Endothelial cell of umbilical vein (primary cell): ENCODE data around the gene CEMP1. TPM values are rescaled to one million over a fixed set of nuclear protein-coding genes. Genes with fewer than 3 reads are reported as not detected.

ENCODE experiments used
- BruUV-seq: library from RNA; stranded (reverse); fragments of 400-500 nt; replicated peaks from 2 replicates; lab custom pipeline; 2021; lab: Mats Ljungman, UMichigan
- CTCF ChIA-PET: fragments of 300-600, 350-600 bp; sonication (Branson Sonifier 250); formaldehyde crosslinking; loops from one replicate; lab custom pipeline; 2021; ENCODE audit warnings: antibody characterized with exemption, inconsistent platforms; lab: Charles Lee
- POLR2A ChIA-PET: fragments of 300-600, 350-600 bp; sonication (Branson Sonifier 250); formaldehyde crosslinking; loops from one replicate; lab custom pipeline; 2021; ENCODE audit warnings: antibody characterized with exemption, inconsistent platforms; lab: Charles Lee
- DNase-seq: peaks from one replicate; pipeline ENCODE4 v3.0.0-alpha.2; 2011; ENCODE audit warnings: low read depth, low spot score
- FAIRE-seq: peaks from 2 replicates; lab custom pipeline; 2011; peaks lifted over from hg19 to GRCh38; lab: Jason Lieb, UNC
- H2AFZ ChIP-seq: 2 replicates; pipeline ENCODE4 v1.6.0; 2012; ENCODE audit warnings: low read depth, low read length, control low read depth, inconsistent platforms
- H3K27ac ChIP-seq: 2 replicates; pipeline ENCODE4 v1.5.1; 2011; ENCODE audit warnings: low read depth, mild to moderate bottlenecking, control low read depth, low read length, moderate library complexity; ENCODE audit not compliant: insufficient read depth
- H3K27me3 ChIP-seq, 2 experiments: 2 replicates each; pipeline versions ENCODE4 v1.6.0 to v1.6.1; 2011; ENCODE audit warnings: low read length in 2 of 2, mixed read lengths in 1 of 2; ENCODE audit not compliant: control insufficient read depth in 2 of 2, insufficient read depth in 2 of 2
- H3K36me3 ChIP-seq, 2 experiments: 2 replicates in 1 of 2; 3 replicates in 1 of 2; pipeline ENCODE4 v1.5.1; 2011; ENCODE audit warnings: low read length in 2 of 2, mild to moderate bottlenecking in 1 of 2, moderate library complexity in 1 of 2; ENCODE audit not compliant: control insufficient read depth in 2 of 2, insufficient read depth in 2 of 2; ENCODE audit errors: extremely low read depth in 1 of 2
- H3K4me1 ChIP-seq: 3 replicates; pipeline ENCODE4 v1.5.1; 2011; ENCODE audit warnings: mild to moderate bottlenecking, low read length; ENCODE audit not compliant: control insufficient read depth, insufficient read depth; ENCODE audit errors: extremely low read depth
- H3K4me2 ChIP-seq: 2 replicates; pipeline ENCODE4 v1.6.1; 2011; ENCODE audit warnings: low read length, control low read depth, mixed read lengths; ENCODE audit not compliant: insufficient read depth
- H3K4me3 ChIP-seq, 3 experiments: fragments of 200-600 bp in 1 of 3; sonication (generic), shearing (Covaris generic) in 1 of 3; replicated peaks in 1 of 3; 2 replicates each; pipeline ENCODE4 v1.5.1; 2011 to 2016; ENCODE audit warnings: control low read depth in 3 of 3, low read length in 3 of 3, mild to moderate bottlenecking in 2 of 3, inconsistent platforms in 1 of 3, low read depth in 1 of 3, moderate library complexity in 1 of 3; ENCODE audit not compliant: insufficient read depth in 1 of 3
- H3K79me2 ChIP-seq: 2 replicates; pipeline ENCODE4 v1.6.0; 2012; ENCODE audit warnings: low read length, inconsistent platforms; ENCODE audit not compliant: control insufficient read depth, insufficient read depth
- H3K9ac ChIP-seq: replicated peaks from 2 replicates; pipeline ENCODE3; 2011; ENCODE audit warnings: low read length, control low read depth; ENCODE audit not compliant: insufficient read depth; ENCODE audit errors: extremely low read depth
- H3K9me1 ChIP-seq: replicated peaks from 3 replicates; pipeline ENCODE4 v1.6.0; 2011; ENCODE audit warnings: mild to moderate bottlenecking, low read length; ENCODE audit not compliant: control insufficient read depth, insufficient read depth; ENCODE audit errors: extremely low read depth
- H3K9me3 ChIP-seq: replicated peaks from 2 replicates; pipeline ENCODE4 v1.5.1; 2012; ENCODE audit warnings: low read length, inconsistent platforms; ENCODE audit not compliant: control insufficient read depth, insufficient read depth
- H4K20me1 ChIP-seq: replicated peaks from 2 replicates; pipeline ENCODE3; 2011; ENCODE audit warnings: mild to moderate bottlenecking, low read length; ENCODE audit not compliant: control insufficient read depth, insufficient read depth; ENCODE audit errors: extremely low read depth
- EZH2 ChIP-seq: IDR thresholded peaks from 2 replicates; pipeline ENCODE4 v1.6.1; 2012; ENCODE audit warnings: borderline replicate concordance, low read depth, mild to moderate bottlenecking, moderate library complexity, low read length, inconsistent platforms; ENCODE audit not compliant: severe bottlenecking
- FOS ChIP-seq: IDR thresholded peaks from 2 replicates; pipeline ENCODE4 v1.6.1; 2011; ENCODE audit warnings: mild to moderate bottlenecking, low read length, moderate library complexity, borderline replicate concordance; ENCODE audit not compliant: insufficient read depth
- GATA2 ChIP-seq: IDR thresholded peaks from 2 replicates; pipeline ENCODE4 v1.7.0; 2011; ENCODE audit warnings: low read depth, mild to moderate bottlenecking, moderate library complexity, mixed read lengths, low read length; ENCODE audit not compliant: insufficient read length, insufficient read depth
- JUN ChIP-seq: IDR thresholded peaks from 2 replicates; pipeline ENCODE4 v1.6.1; 2011; ENCODE audit warnings: borderline replicate concordance, low read depth; ENCODE audit not compliant: insufficient read length, insufficient read depth
- MYC ChIP-seq: IDR thresholded peaks from one replicate; pipeline ENCODE4 v1.6.1; 2011; ENCODE audit warnings: mild to moderate bottlenecking, low read depth, low read length
- POLR2A ChIP-seq: IDR thresholded peaks from 2 replicates; pipeline ENCODE4 v1.6.1; 2012; ENCODE audit warnings: low read depth, mild to moderate bottlenecking, control low read depth, low read length
- POLR2AphosphoS5 ChIP-seq: IDR thresholded peaks from 2 replicates; pipeline ENCODE4 v1.6.1; 2012; ENCODE audit warnings: low read depth, mild to moderate bottlenecking, control low read depth, low read length, moderate library complexity; ENCODE audit not compliant: insufficient read depth
- dilution Hi-C: fragments of 300-500 bp; cut with MboI; formaldehyde crosslinking; loops from one replicate; pipeline ENCODE4 v1.15.0; 2019; ENCODE audit warnings: low sequenced_read_pairs; ENCODE audit not compliant: extremely low pct_ligation_motif_present
- intact Hi-C: fragments of 100-400 bp; cut with micrococcal nuclease; formaldehyde crosslinking; loops from one replicate; pipeline ENCODE4 v1.10.0; 2022
- polyA plus RNA-seq, 4 experiments: library from polyadenylated mRNA; depleted of rRNA in 3 of 4; stranded (reverse) in 3 of 4; unstranded in 1 of 4; fragments of >200 nt; gene quantifications; 2 replicates each; pipeline versions ENCODE4 v1.2.1 to v1.2.3, GENCODE V29; 2011 to 2012; ENCODE audit warnings: missing spikeins in 1 of 4
- total RNA-seq: library from RNA; stranded (reverse); gene quantifications from 2 replicates; pipeline ENCODE4 v1.2.3, GENCODE V29; 2021
- TF ChIP-seq, protein P1 (sequence below): IDR thresholded peaks from 2 replicates; pipeline ENCODE4 v1.6.1; 2011; ENCODE audit not compliant: insufficient read depth, insufficient read length
- TF ChIP-seq, protein P2 (sequence below), 2 donors: IDR thresholded peaks; 1 replicate in 1 of 2; 2 replicates in 1 of 2; pipeline ENCODE4 v1.5.1; 2011; ENCODE audit warnings: low read length in 2 of 2, mild to moderate bottlenecking in 2 of 2, moderate library complexity in 2 of 2, control low read depth in 1 of 2, inconsistent platforms in 1 of 2, low read depth in 1 of 2; ENCODE audit not compliant: insufficient read depth in 1 of 2; ENCODE audit errors: extremely low read depth in 1 of 2

CEMP1 gene
- total and polyA plus RNA-seq, 2 donors (not counting 3 experiments of a cell fraction or from before 2014, with no cell fraction given): not detected

DNA sequence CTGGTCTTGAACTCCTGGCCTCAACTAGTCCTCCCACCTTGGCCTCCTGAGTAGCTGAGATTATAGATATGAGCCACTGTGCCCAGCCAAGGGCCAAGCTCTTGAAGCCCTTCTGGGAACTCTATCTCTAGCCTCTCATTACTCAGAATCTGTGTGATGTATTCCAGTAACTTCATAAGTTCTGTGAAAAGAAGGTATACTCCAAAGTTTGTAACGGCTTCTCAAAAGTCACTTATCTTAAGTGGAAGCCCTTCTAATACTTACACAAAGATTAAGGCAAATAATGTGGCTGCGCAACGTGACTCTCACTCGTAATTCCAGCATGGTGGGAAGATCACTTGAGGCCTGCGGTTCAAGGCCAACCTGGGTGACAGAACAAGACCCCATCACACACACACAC lies 36.6 kb downstream of the CEMP1 start:
- H3K36me3 ChIP-seq: peaks cover 0 to 16% of the 10 kb centered on the region in 2 experiments
- no peaks in the 10 kb centered on the region for H4K20me1 ChIP-seq
- no TSS peak for BruUV-seq
- CTCF ChIA-PET: no interaction called here
- no peaks in the 10 kb centered on the region for H3K9me3 ChIP-seq
- no peaks in the 10 kb centered on the region for H3K27me3 ChIP-seq
- no peak for FAIRE-seq
- no peak for DNase-seq
- H2AFZ ChIP-seq: no peak overlapping the region
- H3K4me3 ChIP-seq: no peak overlapping the region
- no peaks in the 10 kb centered on the region for H3K79me2 ChIP-seq
- TF ChIP-seq FOS (no peak), EZH2 (no peak), JUN (no peak), POLR2AphosphoS5 (no peak), MYC (no peak), POLR2A (no peak), GATA2 (no peak)
- TF ChIP-seq, protein P1, sequence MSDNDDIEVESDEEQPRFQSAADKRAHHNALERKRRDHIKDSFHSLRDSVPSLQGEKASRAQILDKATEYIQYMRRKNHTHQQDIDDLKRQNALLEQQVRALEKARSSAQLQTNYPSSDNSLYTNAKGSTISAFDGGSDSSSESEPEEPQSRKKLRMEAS: no peak
- TF ChIP-seq, protein P2, sequence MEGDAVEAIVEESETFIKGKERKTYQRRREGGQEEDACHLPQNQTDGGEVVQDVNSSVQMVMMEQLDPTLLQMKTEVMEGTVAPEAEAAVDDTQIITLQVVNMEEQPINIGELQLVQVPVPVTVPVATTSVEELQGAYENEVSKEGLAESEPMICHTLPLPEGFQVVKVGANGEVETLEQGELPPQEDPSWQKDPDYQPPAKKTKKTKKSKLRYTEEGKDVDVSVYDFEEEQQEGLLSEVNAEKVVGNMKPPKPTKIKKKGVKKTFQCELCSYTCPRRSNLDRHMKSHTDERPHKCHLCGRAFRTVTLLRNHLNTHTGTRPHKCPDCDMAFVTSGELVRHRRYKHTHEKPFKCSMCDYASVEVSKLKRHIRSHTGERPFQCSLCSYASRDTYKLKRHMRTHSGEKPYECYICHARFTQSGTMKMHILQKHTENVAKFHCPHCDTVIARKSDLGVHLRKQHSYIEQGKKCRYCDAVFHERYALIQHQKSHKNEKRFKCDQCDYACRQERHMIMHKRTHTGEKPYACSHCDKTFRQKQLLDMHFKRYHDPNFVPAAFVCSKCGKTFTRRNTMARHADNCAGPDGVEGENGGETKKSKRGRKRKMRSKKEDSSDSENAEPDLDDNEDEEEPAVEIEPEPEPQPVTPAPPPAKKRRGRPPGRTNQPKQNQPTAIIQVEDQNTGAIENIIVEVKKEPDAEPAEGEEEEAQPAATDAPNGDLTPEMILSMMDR (IDR thresholded peaks at IDR 0.05; ENCODE audit: extremely low read depth in 1 of 2, insufficient read depth in 1 of 2, low read depth in 1 of 2, low read length in 2 of 2): no peak
- no peak overlapping the region for H3K4me2 ChIP-seq
- dilution Hi-C loops: no loop called here
- H3K27ac ChIP-seq: no peak overlapping the region
- no peaks in the 10 kb centered on the region for H3K4me1 ChIP-seq
- POLR2A ChIA-PET: no interaction called here
- no peaks in the 10 kb centered on the region for H3K9me1 ChIP-seq
- no peak overlapping the region for H3K9ac ChIP-seq
- intact Hi-C loops: no loop called here
